B cell (primary cell): ENCODE results near the gene EIF1AD.

ENCODE experiments used
- EZH2 ChIP-seq: IDR thresholded peaks from 2 replicates; pipeline ENCODE4 v1.6.1; 2012; ENCODE audit warnings: borderline replicate concordance, low read depth, mild to moderate bottlenecking, moderate library complexity, low read length; ENCODE audit not compliant: insufficient read depth, poor library complexity, severe bottlenecking
- TF ChIP-seq, protein P1 (sequence below): fragments of 200-600 bp; IDR thresholded peaks from one replicate; pipeline ENCODE4 v1.8.0; 2022; ENCODE audit warnings: antibody characterized with exemption, mild to moderate bottlenecking

DNA sequence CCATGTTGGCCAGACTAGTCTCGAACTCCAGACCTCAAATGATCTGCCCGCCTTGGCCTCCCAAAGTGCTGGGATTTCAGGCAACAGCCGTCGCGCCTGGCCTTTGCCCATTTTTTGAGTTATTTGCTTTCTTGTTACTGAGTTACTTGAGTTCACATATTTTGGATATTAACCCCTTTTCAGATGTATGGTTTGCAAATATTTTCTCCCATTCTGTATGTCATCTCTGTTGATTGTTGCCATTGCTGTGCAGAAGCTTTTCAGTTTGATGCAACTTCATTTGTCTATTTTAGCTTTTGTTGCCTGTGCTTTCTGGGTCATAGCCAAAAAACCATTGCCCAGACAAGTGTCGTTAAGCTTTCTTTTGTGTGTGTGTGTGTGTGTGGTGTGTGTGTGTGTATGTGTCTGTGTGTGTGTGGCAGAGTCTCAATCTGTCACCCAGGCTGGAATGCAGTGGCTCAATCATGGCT lies 49.9 kb downstream of the EIF1AD start:
- TF ChIP-seq, protein P1, sequence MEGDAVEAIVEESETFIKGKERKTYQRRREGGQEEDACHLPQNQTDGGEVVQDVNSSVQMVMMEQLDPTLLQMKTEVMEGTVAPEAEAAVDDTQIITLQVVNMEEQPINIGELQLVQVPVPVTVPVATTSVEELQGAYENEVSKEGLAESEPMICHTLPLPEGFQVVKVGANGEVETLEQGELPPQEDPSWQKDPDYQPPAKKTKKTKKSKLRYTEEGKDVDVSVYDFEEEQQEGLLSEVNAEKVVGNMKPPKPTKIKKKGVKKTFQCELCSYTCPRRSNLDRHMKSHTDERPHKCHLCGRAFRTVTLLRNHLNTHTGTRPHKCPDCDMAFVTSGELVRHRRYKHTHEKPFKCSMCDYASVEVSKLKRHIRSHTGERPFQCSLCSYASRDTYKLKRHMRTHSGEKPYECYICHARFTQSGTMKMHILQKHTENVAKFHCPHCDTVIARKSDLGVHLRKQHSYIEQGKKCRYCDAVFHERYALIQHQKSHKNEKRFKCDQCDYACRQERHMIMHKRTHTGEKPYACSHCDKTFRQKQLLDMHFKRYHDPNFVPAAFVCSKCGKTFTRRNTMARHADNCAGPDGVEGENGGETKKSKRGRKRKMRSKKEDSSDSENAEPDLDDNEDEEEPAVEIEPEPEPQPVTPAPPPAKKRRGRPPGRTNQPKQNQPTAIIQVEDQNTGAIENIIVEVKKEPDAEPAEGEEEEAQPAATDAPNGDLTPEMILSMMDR = no peak
- no peak for TF ChIP-seq EZH2
